Measurements from ENCODE around the gene MANSC1.

GRCh38 chr12:12282761-12283425 is 67.1 kb downstream of the MANSC1 start:
- no peak for TF ChIP-seq POLR2AphosphoS5 (IDR thresholded peaks at IDR 0.05)
- TF ChIP-seq POLR2A (IDR thresholded peaks at IDR 0.05) = no peak
- TF ChIP-seq, protein P1, sequence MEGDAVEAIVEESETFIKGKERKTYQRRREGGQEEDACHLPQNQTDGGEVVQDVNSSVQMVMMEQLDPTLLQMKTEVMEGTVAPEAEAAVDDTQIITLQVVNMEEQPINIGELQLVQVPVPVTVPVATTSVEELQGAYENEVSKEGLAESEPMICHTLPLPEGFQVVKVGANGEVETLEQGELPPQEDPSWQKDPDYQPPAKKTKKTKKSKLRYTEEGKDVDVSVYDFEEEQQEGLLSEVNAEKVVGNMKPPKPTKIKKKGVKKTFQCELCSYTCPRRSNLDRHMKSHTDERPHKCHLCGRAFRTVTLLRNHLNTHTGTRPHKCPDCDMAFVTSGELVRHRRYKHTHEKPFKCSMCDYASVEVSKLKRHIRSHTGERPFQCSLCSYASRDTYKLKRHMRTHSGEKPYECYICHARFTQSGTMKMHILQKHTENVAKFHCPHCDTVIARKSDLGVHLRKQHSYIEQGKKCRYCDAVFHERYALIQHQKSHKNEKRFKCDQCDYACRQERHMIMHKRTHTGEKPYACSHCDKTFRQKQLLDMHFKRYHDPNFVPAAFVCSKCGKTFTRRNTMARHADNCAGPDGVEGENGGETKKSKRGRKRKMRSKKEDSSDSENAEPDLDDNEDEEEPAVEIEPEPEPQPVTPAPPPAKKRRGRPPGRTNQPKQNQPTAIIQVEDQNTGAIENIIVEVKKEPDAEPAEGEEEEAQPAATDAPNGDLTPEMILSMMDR (IDR thresholded peaks at IDR 0.05) = no peak
- no peak for TF ChIP-seq EP300 (IDR thresholded peaks at IDR 0.05)

All from gastroesophageal sphincter (tissue), 3 donors.